HepG2 (cell line): Measurements from ENCODE around the gene METTL26.

Source experiments
- GATA4 ChIP-seq: sonication (generic); IDR thresholded peaks from 2 replicates; pipeline ENCODE4 v1.6.1; 2016; ENCODE audit warnings: antibody characterized with exemption, low read depth, borderline replicate concordance
- IKZF4 ChIP-seq: sonication (generic); formaldehyde crosslinking; IDR thresholded peaks from 2 replicates; pipeline ENCODE4 v1.5.1; 2020; ENCODE audit warnings: borderline replicate concordance, mild to moderate bottlenecking, low read depth, missing genetic modification reagents; ENCODE audit errors: not compliant biosample characterization
- NR2F1 ChIP-seq, 2 experiments: fragments of 450-650 bp in 1 of 2; formaldehyde crosslinking in 1 of 2; IDR thresholded peaks; 2 replicates each; pipeline versions ENCODE4 v1.5.0 to v1.6.1; 2016 to 2020; ENCODE audit warnings: mild to moderate bottlenecking in 1 of 2, missing compliant biosample characterization in 1 of 2, missing genetic modification reagents in 1 of 2, moderate library complexity in 1 of 2
- SMAD3 ChIP-seq: sonication (generic); formaldehyde crosslinking; IDR thresholded peaks from 2 replicates; pipeline ENCODE4 v1.4.0; 2020; ENCODE audit warnings: missing genetic modification reagents
- TOE1 ChIP-seq: sonication (generic); formaldehyde crosslinking; IDR thresholded peaks from 2 replicates; pipeline ENCODE4 v1.4.0; 2020; ENCODE audit warnings: mild to moderate bottlenecking, missing genetic modification reagents
- ZNF644 ChIP-seq: IDR thresholded peaks from 2 replicates; pipeline ENCODE4 v1.6.1; 2016; ENCODE audit warnings: low read depth
- TF ChIP-seq, protein P1 (sequence below): sonication (generic); formaldehyde crosslinking; IDR thresholded peaks from 2 replicates; pipeline ENCODE4 v1.4.0; 2020; ENCODE audit warnings: mild to moderate bottlenecking, missing genetic modification reagents
- TF ChIP-seq, protein P2 (sequence below): sonication (generic); formaldehyde crosslinking; IDR thresholded peaks from 2 replicates; pipeline ENCODE4 v1.4.0; 2020; ENCODE audit warnings: missing genetic modification reagents
- TF ChIP-seq, protein P3 (sequence below): sonication (generic); formaldehyde crosslinking; IDR thresholded peaks from 2 replicates; pipeline ENCODE4 v1.5.0; 2020; ENCODE audit warnings: mild to moderate bottlenecking, missing genetic modification reagents, moderate library complexity
- TF ChIP-seq, protein P4 (sequence below), 2 experiments: fragments of 450-650 bp in 1 of 2; sonication (generic) in 1 of 2; formaldehyde crosslinking; IDR thresholded peaks; 2 replicates each; pipeline versions ENCODE4 v1.5.0 to v1.8.0; 2020 to 2022; ENCODE audit warnings: mild to moderate bottlenecking in 1 of 2, missing genetic modification reagents in 1 of 2
- TF ChIP-seq, protein P5 (sequence below): sonication (generic); formaldehyde crosslinking; IDR thresholded peaks from 2 replicates; pipeline ENCODE4 v1.5.1; 2020; ENCODE audit warnings: missing genetic modification reagents, mild to moderate bottlenecking, borderline replicate concordance

DNA sequence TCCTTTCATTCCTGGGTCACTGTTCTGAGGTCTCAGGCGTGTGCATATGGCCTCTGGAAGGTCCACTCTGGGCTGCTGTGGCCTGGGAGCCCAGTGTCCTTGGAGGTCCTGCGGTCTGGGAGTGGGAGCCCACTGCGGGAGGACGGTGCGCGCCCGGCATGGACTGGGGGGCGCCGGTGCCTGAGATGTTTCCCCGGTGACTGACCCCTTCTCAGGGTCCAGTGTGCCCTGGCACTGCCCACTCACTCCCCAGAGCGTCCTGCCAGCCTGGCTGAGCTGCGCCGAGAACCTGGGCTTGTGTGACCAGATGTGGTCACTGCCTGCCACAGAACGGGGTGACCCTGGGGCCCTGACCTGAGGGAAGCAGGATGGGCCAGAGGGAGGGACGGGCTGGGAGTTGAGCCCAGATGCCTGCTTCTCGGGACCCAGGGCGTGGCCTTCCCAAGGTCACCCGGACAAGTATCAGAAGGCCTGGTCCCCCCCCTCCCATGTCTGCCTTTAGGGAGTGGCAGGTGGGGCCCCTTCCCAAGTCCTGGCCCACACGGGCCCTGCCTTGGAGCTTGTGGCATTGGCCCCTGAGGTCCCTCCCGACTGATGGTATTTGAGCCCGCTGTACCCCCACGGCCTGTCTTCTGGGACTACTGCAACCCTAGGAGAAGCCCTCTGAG is 38.2 kb upstream of the METTL26 start:
- TF ChIP-seq SMAD3 (CRISPR knock-in tag) (no peak), GATA4 (no peak), IKZF4 (CRISPR knock-in tag) (no peak), ZNF644 (CRISPR knock-in tag) (no peak), TOE1 (CRISPR knock-in tag) (no peak), NR2F1 (CRISPR knock-in tag; IDR thresholded peaks at IDR 0.05) (no peak)
- TF ChIP-seq, protein P1, sequence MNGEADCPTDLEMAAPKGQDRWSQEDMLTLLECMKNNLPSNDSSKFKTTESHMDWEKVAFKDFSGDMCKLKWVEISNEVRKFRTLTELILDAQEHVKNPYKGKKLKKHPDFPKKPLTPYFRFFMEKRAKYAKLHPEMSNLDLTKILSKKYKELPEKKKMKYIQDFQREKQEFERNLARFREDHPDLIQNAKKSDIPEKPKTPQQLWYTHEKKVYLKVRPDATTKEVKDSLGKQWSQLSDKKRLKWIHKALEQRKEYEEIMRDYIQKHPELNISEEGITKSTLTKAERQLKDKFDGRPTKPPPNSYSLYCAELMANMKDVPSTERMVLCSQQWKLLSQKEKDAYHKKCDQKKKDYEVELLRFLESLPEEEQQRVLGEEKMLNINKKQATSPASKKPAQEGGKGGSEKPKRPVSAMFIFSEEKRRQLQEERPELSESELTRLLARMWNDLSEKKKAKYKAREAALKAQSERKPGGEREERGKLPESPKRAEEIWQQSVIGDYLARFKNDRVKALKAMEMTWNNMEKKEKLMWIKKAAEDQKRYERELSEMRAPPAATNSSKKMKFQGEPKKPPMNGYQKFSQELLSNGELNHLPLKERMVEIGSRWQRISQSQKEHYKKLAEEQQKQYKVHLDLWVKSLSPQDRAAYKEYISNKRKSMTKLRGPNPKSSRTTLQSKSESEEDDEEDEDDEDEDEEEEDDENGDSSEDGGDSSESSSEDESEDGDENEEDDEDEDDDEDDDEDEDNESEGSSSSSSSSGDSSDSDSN (CRISPR knock-in tag): no peak
- TF ChIP-seq, protein P2, sequence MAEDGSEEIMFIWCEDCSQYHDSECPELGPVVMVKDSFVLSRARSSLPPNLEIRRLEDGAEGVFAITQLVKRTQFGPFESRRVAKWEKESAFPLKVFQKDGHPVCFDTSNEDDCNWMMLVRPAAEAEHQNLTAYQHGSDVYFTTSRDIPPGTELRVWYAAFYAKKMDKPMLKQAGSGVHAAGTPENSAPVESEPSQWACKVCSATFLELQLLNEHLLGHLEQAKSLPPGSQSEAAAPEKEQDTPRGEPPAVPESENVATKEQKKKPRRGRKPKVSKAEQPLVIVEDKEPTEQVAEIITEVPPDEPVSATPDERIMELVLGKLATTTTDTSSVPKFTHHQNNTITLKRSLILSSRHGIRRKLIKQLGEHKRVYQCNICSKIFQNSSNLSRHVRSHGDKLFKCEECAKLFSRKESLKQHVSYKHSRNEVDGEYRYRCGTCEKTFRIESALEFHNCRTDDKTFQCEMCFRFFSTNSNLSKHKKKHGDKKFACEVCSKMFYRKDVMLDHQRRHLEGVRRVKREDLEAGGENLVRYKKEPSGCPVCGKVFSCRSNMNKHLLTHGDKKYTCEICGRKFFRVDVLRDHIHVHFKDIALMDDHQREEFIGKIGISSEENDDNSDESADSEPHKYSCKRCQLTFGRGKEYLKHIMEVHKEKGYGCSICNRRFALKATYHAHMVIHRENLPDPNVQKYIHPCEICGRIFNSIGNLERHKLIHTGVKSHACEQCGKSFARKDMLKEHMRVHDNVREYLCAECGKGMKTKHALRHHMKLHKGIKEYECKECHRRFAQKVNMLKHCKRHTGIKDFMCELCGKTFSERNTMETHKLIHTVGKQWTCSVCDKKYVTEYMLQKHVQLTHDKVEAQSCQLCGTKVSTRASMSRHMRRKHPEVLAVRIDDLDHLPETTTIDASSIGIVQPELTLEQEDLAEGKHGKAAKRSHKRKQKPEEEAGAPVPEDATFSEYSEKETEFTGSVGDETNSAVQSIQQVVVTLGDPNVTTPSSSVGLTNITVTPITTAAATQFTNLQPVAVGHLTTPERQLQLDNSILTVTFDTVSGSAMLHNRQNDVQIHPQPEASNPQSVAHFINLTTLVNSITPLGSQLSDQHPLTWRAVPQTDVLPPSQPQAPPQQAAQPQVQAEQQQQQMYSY (CRISPR knock-in tag): no peak
- TF ChIP-seq, protein P3, sequence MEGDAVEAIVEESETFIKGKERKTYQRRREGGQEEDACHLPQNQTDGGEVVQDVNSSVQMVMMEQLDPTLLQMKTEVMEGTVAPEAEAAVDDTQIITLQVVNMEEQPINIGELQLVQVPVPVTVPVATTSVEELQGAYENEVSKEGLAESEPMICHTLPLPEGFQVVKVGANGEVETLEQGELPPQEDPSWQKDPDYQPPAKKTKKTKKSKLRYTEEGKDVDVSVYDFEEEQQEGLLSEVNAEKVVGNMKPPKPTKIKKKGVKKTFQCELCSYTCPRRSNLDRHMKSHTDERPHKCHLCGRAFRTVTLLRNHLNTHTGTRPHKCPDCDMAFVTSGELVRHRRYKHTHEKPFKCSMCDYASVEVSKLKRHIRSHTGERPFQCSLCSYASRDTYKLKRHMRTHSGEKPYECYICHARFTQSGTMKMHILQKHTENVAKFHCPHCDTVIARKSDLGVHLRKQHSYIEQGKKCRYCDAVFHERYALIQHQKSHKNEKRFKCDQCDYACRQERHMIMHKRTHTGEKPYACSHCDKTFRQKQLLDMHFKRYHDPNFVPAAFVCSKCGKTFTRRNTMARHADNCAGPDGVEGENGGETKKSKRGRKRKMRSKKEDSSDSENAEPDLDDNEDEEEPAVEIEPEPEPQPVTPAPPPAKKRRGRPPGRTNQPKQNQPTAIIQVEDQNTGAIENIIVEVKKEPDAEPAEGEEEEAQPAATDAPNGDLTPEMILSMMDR (CRISPR knock-in tag): no peak
- TF ChIP-seq, protein P4, sequence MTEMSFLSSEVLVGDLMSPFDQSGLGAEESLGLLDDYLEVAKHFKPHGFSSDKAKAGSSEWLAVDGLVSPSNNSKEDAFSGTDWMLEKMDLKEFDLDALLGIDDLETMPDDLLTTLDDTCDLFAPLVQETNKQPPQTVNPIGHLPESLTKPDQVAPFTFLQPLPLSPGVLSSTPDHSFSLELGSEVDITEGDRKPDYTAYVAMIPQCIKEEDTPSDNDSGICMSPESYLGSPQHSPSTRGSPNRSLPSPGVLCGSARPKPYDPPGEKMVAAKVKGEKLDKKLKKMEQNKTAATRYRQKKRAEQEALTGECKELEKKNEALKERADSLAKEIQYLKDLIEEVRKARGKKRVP (CRISPR knock-in tag; IDR thresholded peaks at IDR 0.05): no peak
- TF ChIP-seq, protein P5, sequence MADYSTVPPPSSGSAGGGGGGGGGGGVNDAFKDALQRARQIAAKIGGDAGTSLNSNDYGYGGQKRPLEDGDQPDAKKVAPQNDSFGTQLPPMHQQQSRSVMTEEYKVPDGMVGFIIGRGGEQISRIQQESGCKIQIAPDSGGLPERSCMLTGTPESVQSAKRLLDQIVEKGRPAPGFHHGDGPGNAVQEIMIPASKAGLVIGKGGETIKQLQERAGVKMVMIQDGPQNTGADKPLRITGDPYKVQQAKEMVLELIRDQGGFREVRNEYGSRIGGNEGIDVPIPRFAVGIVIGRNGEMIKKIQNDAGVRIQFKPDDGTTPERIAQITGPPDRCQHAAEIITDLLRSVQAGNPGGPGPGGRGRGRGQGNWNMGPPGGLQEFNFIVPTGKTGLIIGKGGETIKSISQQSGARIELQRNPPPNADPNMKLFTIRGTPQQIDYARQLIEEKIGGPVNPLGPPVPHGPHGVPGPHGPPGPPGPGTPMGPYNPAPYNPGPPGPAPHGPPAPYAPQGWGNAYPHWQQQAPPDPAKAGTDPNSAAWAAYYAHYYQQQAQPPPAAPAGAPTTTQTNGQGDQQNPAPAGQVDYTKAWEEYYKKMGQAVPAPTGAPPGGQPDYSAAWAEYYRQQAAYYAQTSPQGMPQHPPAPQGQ (CRISPR knock-in tag): no peak
